Fibroblast of the aortic adventitia (primary cell): Measurements from ENCODE around the gene LMAN1. TPM values are rescaled to one million over a fixed set of nuclear protein-coding genes. Genes with fewer than 3 reads are reported as not detected.

Experiments
- DNase-seq: peaks from one replicate; pipeline ENCODE4 v3.0.0-alpha.2; 2010; ENCODE audit warnings: low read depth
- H3K4me3 ChIP-seq: 2 replicates; pipeline ENCODE4 v1.5.1; 2011; ENCODE audit warnings: low read depth, mild to moderate bottlenecking, control low read depth, low read length, moderate library complexity
- total RNA-seq: library from RNA; depleted of rRNA; stranded (reverse); fragments of >200 nt; gene quantifications from 2 replicates; pipeline ENCODE4 v1.2.3, GENCODE V29; 2012; ENCODE audit warnings: low replicate concordance
- TF ChIP-seq, protein P1 (sequence below): IDR thresholded peaks from 2 replicates; pipeline ENCODE4 v1.5.1; 2011; ENCODE audit warnings: mild to moderate bottlenecking, low read length, control low read depth, inconsistent platforms; ENCODE audit not compliant: insufficient read depth

The LMAN1 gene
- total RNA-seq, 1 donor: 182 TPM

GRCh38 chr18:59360381-59360780 is 1.3 kb upstream of the LMAN1 start:
- TF ChIP-seq, protein P1, sequence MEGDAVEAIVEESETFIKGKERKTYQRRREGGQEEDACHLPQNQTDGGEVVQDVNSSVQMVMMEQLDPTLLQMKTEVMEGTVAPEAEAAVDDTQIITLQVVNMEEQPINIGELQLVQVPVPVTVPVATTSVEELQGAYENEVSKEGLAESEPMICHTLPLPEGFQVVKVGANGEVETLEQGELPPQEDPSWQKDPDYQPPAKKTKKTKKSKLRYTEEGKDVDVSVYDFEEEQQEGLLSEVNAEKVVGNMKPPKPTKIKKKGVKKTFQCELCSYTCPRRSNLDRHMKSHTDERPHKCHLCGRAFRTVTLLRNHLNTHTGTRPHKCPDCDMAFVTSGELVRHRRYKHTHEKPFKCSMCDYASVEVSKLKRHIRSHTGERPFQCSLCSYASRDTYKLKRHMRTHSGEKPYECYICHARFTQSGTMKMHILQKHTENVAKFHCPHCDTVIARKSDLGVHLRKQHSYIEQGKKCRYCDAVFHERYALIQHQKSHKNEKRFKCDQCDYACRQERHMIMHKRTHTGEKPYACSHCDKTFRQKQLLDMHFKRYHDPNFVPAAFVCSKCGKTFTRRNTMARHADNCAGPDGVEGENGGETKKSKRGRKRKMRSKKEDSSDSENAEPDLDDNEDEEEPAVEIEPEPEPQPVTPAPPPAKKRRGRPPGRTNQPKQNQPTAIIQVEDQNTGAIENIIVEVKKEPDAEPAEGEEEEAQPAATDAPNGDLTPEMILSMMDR: no peak
- no peak overlapping the region for H3K4me3 ChIP-seq
- DNase-seq: no peak

GRCh38 chr18:59359576-59359952 is 499 bp upstream of the LMAN1 start:
- TF ChIP-seq, protein P1: no peak
- peak overlapping the region; percentile 95 for H3K4me3 ChIP-seq
- DNase-seq: no peak

- peak; percentile 51 for DNase-seq
- TF ChIP-seq, protein P1: no peak
- H3K4me3 ChIP-seq: peak overlapping the region; percentile 95
Observed at GRCh38 chr18:59358414-59358711, 702 bp downstream of the LMAN1 start.

DNA sequence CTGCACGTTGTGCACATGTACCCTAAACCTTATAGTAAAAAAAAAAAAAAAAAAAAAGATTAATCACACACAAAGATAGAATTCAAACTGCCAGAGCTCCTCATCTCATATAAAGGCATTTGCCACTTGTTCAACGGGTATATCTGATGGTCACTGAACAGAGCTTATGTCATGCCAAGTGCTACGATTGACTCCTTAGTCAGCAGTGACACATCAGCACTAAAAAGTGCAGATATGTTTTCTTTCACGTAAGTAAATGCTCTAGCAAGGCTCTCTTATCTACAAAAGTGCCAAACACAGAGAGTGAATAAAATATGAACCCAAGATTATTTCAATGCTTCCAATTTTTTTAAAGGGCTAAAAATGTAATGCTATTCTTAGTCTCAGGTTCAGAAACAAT is 1.1 kb downstream of the LMAN1 start:
- DNase-seq: peak; percentile 85
- TF ChIP-seq, protein P1: no peak
- peak overlapping the region; percentile 95 for H3K4me3 ChIP-seq

- TF ChIP-seq, protein P1: no peak
- peak; percentile 5 for DNase-seq
- no peak overlapping the region for H3K4me3 ChIP-seq
Observed at GRCh38 chr18:59354731-59355130, 4.3 kb downstream of the LMAN1 start.

DNA sequence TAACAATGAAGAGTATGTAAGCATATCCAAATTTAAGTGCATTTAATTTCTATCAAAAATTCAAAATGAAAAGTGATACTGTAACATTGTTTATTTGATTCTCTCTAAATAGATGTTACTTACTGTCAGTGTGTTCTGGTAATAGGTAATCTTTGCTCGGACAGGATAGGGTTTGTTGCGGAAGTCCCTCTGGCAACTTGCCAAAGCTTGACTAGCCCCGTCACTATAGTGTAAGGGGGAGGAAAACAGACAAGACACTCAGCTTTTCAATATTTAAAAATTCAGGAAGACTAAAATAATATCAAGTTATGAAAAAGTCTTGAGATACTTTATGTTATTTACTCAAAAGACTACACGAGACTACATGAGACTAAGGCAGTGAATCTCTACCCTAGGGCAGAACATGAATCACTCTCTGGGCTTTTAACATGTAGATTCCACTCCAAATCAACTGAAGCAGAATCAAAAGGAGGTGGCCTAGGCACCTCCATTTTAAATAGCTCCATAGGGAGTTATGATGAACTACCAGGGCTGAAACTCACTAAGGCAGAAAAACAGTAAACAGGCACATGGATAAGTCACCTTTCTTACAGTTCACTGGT is 5.9 kb downstream of the LMAN1 start:
- no peak overlapping the region for H3K4me3 ChIP-seq
- no peak for DNase-seq
- TF ChIP-seq, protein P1: no peak

DNA sequence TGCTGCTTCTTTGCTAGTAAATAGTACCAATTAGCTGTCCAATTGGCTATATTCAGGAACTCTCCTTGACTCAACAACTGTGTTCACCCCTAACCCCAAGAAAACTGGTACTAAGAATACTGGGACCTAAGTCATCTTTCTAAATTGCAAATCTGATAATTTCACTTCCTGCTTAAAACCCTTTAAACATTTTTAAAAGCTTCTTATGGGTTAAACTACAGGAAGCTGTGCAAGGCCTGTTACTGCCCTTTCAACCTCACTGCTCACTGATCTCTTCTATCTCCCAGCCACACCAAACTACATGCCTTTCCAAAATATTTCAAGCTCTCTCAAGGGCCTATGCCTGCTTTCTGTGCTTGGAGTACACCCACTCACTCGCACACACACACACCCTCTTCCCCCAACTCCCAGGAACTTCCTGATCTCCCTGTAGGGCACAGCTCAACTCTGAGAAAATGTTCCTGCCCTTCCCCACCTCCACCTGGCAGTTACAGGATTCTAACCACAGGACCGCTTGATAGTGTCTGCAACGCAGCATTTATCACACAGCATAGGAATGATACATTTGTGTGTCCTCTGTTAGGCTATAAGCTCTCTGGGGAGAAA is 6.7 kb downstream of the LMAN1 start:
- H3K4me3 ChIP-seq: no peak overlapping the region
- TF ChIP-seq, protein P1: no peak
- no peak for DNase-seq
